ENCODE measurements around the gene CAND1. TPM values are rescaled to one million over a fixed set of nuclear protein-coding genes. Genes with fewer than 3 reads are reported as not detected.

The CAND1 gene
- total RNA-seq, 1 donor = 130 TPM

DNA sequence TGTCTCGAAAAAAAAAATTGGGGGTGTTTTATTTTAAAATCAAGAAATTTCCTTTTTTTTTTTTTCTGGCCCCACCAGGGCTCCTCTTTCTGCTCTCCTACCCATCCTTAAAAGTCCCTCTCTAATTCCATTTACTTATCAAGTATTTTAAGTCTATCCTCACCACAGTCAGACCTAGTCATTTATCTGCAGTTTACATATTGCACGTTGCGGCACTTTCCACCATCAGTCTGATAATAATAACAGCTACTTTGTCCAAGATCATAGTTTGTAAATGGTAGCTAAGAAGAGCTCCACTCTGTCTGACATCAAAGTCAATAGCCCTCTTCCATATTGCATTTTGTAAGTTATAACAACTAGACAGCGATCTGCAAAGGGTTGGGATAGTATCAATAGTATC lies 23.6 kb upstream of the CAND1 start:
- Histone ChIP-seq H3K4me3 (ENCODE audit: insufficient read depth, low read length) (no peak overlapping the region), H3K79me2 (ENCODE audit: insufficient read depth, low read length) (no peaks in the 10 kb centered on the region), H4K20me1 (ENCODE audit: insufficient read depth, low read length) (no peaks in the 10 kb centered on the region), H3K4me2 (ENCODE audit: insufficient read depth, low read length) (no peak overlapping the region), H2AFZ (ENCODE audit: low read length) (no peak overlapping the region), H3K9me3 (ENCODE audit: low read depth, low read length) (no peaks in the 10 kb centered on the region), H3K4me1 (ENCODE audit: insufficient read depth, low read length) (no peaks in the 10 kb centered on the region), H3K27me3 (ENCODE audit: insufficient read depth, low read length) (no peaks in the 10 kb centered on the region), H3K27ac (ENCODE audit: low read depth, low read length) (no peak overlapping the region), H3K36me3 (ENCODE audit: insufficient read depth, low read length) (no peaks in the 10 kb centered on the region)
- TF ChIP-seq, protein P1, sequence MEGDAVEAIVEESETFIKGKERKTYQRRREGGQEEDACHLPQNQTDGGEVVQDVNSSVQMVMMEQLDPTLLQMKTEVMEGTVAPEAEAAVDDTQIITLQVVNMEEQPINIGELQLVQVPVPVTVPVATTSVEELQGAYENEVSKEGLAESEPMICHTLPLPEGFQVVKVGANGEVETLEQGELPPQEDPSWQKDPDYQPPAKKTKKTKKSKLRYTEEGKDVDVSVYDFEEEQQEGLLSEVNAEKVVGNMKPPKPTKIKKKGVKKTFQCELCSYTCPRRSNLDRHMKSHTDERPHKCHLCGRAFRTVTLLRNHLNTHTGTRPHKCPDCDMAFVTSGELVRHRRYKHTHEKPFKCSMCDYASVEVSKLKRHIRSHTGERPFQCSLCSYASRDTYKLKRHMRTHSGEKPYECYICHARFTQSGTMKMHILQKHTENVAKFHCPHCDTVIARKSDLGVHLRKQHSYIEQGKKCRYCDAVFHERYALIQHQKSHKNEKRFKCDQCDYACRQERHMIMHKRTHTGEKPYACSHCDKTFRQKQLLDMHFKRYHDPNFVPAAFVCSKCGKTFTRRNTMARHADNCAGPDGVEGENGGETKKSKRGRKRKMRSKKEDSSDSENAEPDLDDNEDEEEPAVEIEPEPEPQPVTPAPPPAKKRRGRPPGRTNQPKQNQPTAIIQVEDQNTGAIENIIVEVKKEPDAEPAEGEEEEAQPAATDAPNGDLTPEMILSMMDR (IDR thresholded peaks at IDR 0.05; ENCODE audit: extremely low read depth, low read depth, low read length) = no peak
- no peak for DNase-seq (ENCODE audit: insufficient read length, low spot score, missing footprints)

DNA sequence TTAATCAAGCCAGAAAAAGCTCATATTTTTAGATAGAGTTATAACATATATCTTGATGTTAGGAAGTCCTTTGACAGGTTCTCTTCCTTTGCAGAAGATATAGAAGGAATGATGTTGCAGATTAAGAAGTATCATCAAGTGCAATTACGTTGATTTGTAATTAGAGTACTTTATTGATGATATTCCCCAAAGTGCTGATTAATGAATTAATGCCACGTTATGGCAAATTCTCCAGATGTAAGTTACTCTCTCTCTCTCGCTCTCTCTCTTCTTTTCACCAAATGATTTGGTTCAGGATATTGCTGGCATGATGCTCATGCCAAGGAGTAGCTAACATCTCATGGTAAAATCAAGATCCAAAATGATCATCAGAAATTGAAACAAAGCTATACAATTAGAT lies 18.1 kb upstream of the CAND1 start:
- Histone ChIP-seq H3K36me3 (ENCODE audit: insufficient read depth, low read length) (no peaks in the 10 kb centered on the region), H3K4me1 (ENCODE audit: insufficient read depth, low read length) (no peaks in the 10 kb centered on the region), H3K27me3 (ENCODE audit: insufficient read depth, low read length) (no peaks in the 10 kb centered on the region), H3K79me2 (ENCODE audit: insufficient read depth, low read length) (no peaks in the 10 kb centered on the region), H3K9me3 (ENCODE audit: low read depth, low read length) (no peaks in the 10 kb centered on the region), H3K4me3 (ENCODE audit: insufficient read depth, low read length) (no peak overlapping the region), H3K27ac (ENCODE audit: low read depth, low read length) (no peak overlapping the region), H3K4me2 (ENCODE audit: insufficient read depth, low read length) (no peak overlapping the region), H2AFZ (ENCODE audit: low read length) (no peak overlapping the region), H4K20me1 (ENCODE audit: insufficient read depth, low read length) (no peaks in the 10 kb centered on the region)
- no peak for DNase-seq (ENCODE audit: insufficient read length, low spot score, missing footprints)
- TF ChIP-seq, protein P1 (IDR thresholded peaks at IDR 0.05; ENCODE audit: extremely low read depth, low read depth, low read length) = no peak

DNA sequence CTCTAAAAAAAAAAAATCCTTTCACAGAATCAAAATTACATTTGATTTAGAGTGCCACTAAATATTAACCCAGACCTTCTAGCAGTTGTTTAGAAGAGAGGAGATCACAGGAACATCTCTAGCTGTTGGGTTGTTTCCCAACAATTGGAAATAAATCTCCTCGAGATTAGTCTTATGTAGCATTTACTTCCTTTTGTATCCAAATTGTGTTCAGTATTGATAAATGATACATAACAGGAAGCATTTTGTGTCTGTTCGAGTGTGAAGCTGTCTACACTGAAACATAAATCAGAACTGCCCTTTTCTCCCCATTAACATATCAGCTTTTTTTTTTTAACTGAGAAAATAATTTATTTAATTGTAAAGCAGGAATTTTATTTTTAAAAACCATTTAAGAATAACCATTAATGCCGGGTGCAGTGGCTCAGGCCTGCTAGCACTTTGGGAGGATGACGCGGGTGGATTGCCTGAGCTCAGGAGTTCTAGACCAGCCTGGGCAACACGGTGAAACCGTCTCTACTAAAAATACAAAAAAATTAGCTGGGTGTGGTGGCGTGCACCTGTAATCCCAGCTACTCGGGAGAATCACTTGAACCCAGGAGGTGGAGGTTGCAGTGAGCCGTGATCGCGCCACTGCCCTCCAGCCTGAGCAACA lies 14.7 kb upstream of the CAND1 start:
- H3K36me3 ChIP-seq (ENCODE audit: insufficient read depth, low read length) = no peaks in the 10 kb centered on the region
- no peak overlapping the region for H2AFZ ChIP-seq (ENCODE audit: low read length)
- H3K27ac ChIP-seq (ENCODE audit: low read depth, low read length) = no peak overlapping the region
- no peaks in the 10 kb centered on the region for H3K79me2 ChIP-seq (ENCODE audit: insufficient read depth, low read length)
- H3K9me3 ChIP-seq (ENCODE audit: low read depth, low read length) = no peaks in the 10 kb centered on the region
- DNase-seq (ENCODE audit: insufficient read length, low spot score, missing footprints) = no peak
- no peak overlapping the region for H3K4me2 ChIP-seq (ENCODE audit: insufficient read depth, low read length)
- no peaks in the 10 kb centered on the region for H3K27me3 ChIP-seq (ENCODE audit: insufficient read depth, low read length)
- no peaks in the 10 kb centered on the region for H4K20me1 ChIP-seq (ENCODE audit: insufficient read depth, low read length)
- no peaks in the 10 kb centered on the region for H3K4me1 ChIP-seq (ENCODE audit: insufficient read depth, low read length)
- H3K4me3 ChIP-seq (ENCODE audit: insufficient read depth, low read length) = no peak overlapping the region
- TF ChIP-seq, protein P1 (IDR thresholded peaks at IDR 0.05; ENCODE audit: extremely low read depth, low read depth, low read length) = no peak

DNA sequence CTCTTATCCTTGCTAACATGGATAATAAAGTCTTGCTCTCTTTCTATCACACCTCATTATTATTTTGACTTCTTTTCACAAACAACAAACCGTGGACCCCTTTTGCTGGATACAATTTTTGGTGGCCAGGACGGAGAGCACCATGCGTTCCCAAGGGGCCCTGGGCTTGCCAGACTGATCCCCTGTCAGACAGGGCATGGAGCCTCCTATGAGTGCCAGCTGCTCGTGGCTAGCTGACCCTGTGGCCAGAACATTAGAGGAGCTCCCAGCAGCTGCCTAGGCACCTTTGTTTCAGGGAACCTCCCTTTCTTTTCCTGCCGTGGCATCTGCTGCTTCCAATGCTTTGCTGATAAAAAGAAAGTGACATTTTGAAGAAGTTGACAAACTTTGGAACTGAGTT lies 12.5 kb upstream of the CAND1 start:
- Histone ChIP-seq H3K27ac (ENCODE audit: low read depth, low read length) (no peak overlapping the region), H4K20me1 (ENCODE audit: insufficient read depth, low read length) (no peaks in the 10 kb centered on the region), H3K4me1 (ENCODE audit: insufficient read depth, low read length) (no peaks in the 10 kb centered on the region), H3K27me3 (ENCODE audit: insufficient read depth, low read length) (no peaks in the 10 kb centered on the region), H3K9me3 (ENCODE audit: low read depth, low read length) (no peaks in the 10 kb centered on the region), H3K4me3 (ENCODE audit: insufficient read depth, low read length) (no peak overlapping the region), H3K79me2 (ENCODE audit: insufficient read depth, low read length) (no peaks in the 10 kb centered on the region), H3K4me2 (ENCODE audit: insufficient read depth, low read length) (no peak overlapping the region), H2AFZ (ENCODE audit: low read length) (no peak overlapping the region), H3K36me3 (ENCODE audit: insufficient read depth, low read length) (no peaks in the 10 kb centered on the region)
- DNase-seq (ENCODE audit: insufficient read length, low spot score, missing footprints) = peak; percentile 8
- TF ChIP-seq, protein P1 (IDR thresholded peaks at IDR 0.05; ENCODE audit: extremely low read depth, low read depth, low read length) = no peak

Data from osteoblast (primary cell).